Stimulated activated CD8-positive, alpha-beta memory T cell treated with anti-CD3 and anti-CD28 coated beads, Interleukin-7, amount 100 ng/mL, for 24 hours (primary cell): Measurements from ENCODE around the gene ABCC11.

Source experiments
- DNase-seq: peaks from one replicate; pipeline ENCODE4 v3.0.0-alpha.2; 2020; ENCODE audit warnings: low read depth

ABCC11 gene

DNA sequence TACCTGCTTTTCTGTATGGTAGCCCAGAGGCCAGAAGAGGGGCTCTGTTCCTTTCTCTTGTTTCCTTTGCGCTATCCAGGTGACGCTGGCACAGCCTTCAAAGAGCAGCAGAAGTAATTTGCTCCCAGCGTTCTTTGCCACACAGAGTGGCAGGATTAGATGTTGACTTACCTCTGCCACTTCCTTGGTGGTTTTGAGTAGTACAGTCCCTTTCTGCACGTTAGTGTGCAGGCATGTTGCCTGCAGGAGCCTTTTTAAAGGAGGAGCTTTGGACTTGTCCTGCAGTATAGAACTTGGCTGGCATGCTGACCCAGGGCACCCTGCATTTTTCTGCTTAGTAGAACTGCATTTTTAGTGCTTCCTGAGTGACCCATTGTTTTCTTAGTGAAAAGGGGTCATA is at the start of gene ABCC11:
Gene ABCC11, minus strand, starts transcription at position 229 of the 400 bp plus-strand sequence. CDS start 15,618 bp downstream, outside the sequence.
- no peak for DNase-seq

DNA sequence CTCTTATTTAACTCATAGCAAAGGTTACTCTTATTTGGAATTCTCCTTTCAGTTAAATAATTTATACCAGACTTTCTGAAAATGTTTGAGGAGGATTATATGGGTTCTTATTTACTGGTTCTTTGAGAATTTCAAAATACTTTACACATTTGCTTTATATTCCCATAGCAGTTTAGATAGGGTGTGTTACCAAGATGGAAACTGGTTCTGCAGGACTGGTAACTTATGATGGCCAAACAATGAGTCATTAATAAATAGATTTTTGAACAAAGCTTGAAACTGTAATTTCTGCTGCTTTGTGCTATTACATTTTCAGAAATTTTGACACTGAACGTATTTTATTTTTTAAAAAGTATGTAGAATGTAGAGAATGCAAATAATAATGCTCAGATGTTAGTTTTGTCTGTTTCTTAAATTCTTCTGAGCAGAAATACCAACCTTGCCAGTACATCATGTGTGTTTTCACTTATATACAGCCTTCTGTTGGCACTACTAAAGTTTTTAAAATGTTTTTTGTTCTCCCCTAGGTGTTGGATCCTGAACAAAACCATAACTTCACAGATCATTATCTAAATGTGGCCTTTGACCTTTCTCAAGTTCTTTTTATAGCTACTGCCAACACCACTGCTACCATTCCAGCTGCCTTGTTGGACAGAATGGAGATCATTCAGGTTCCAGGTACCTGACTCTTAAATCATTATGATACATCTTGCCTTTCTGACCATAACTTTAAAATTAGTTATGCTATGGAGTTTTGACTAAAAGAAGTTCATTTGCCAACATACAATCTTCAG is 48.3 kb upstream of the ABCC11 start:
- DNase-seq, result no peak

DNA sequence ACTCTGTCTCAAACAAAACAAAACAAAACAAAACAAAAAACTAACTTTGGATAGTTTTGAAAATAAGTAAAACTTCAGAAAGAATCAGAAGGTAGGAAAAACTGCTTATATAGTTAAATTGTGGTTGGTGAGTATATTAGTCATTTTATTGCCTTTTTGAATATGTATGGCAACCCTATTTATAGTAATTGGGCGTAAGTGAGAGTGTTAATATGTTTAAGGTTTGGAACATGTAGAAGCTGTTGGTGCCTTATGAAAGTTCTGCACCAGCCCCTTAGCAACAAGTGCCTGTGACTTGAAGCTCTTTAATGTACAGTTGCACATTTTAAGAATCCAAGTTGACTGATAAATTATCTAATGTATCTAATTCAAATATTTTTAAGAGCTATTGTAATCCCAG is 47.4 kb upstream of the ABCC11 start:
- DNase-seq, result no peak

DNA sequence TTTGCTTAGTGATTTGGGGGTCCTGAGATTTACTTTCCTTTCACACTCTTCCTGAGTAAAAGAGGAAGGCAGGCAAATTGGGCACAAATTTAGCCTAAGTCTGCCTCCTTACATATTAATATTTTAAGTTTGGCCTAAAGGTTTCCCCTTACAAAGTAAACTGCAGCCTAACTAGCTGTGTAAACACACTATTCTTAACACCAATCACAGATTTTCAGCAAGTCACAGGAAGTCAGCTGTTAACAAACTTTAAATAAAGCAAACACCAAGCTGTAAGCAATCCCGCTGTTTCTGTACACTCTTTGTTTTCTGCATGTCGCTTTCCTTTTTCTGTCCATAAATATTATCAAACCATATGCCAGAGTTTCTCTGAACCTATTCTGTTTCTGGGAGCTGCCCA is 45.1 kb upstream of the ABCC11 start:
- DNase-seq, result no peak

DNA sequence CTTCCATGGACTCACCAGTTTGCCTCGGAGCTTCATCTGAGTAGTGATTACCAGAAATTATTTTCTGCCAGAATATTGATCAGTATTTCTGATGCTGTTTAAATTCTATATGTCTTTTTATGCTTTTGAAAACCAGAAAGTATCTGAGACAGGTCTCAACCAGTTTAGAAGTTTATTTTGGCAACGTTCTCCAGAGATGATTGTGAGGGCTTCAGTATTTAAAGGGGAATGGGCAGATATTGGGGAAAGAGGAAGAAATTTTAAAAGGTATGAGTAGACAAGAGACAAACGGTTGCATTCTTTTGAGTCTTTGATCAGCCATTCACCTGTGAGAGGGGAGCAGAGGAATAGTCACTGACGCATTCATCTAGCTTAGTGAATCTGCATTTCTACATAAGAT is 44.4 kb upstream of the ABCC11 start:
- DNase-seq, result no peak

DNA sequence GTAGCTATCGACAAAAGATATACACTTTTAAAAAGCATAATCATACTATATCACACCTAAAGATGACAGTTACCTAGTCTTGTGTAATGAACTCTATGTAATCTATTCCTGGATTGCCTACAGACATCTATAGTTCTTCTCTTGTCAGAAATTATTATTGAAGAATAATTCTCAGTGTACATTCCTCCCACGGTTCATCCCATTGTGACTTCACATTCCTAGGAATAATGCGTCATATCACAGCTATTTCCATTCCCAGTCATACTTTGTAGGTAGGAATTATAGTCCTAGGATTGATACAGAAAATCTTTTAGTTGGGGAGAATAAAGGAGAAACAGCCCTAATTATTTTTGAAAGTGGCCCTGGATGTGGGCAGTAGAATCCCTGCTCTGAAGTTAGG is 44.0 kb upstream of the ABCC11 start:
- DNase-seq, result no peak

DNA sequence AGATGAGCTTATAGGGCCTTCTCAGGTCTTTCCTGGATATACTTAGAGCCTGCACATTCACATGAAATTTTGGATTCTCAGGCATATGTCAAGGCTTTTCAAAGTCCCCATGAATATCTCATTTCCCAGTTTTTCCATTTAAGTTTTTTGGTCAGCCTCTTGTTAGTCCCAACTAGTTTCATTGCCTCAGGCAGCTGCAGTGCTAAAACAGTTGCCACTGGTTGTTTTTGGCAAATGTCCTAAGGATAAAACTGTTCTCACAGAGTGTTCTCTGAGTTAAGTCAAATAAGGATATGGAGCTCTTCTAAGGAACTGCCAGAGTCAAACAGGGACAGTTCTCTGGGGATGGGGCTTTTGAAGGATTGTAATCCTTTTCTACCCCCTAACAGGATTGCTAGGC is 39.9 kb upstream of the ABCC11 start:
- no peak for DNase-seq

DNA sequence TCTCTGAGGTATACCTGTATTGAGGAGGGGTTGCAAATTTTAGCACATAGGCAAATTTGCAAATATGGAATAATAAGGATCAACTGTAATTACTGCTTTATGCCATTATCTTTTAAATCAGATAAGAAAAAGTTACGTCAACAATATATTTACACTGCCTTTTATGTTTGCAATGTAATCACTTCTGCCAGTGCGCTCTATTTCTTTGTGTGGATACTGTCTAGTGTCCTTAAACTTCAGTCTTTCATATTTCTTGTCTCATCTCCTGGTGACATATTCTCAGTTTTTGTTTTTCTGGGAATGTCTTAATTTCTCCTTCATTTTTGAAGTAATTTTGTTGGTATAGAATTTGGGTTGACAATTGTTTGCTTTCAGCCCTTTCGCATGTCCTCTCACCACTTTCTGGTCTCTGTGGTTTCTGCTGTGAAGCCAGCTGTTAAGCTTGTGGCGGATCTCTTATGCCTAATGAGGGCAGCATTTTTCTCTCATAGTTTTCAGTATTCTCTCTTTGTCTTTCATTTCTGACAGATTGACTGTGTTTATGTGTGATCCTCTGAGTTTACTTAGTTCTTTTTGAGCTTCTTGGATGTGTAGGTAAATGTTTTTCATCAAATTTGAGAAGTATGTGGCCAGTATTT is 37.6 kb upstream of the ABCC11 start:
- DNase-seq, result no peak

DNA sequence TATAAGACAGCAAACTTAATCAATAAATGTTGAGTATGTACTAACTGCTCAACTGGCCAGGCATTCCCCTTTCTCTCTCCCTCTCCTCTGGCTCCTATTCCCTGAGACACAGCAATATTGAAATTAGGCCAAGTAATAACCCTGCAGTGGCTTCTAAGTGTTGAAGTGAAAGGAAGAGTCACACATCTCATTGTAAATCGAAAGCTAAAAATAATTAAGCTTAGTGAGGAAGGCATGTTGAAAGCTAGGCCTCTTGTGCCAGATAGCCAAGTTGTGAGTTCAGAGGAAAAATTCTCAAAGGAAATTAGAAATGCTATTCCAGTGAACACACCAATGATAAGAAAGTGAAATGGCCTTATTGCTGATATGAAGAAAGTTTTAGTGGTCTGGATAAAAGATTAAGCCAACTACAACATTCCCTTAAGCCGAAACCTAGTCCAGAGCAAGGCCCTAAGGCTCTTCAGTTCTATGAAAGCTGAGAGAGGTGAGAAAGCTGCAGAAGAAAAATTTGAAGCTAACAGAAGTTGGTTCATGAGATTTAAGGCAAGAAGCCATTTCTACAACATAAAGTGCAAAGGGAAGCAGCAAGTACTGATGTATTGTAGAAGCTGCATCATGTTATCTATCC is 35.4 kb upstream of the ABCC11 start:
- no peak for DNase-seq

DNA sequence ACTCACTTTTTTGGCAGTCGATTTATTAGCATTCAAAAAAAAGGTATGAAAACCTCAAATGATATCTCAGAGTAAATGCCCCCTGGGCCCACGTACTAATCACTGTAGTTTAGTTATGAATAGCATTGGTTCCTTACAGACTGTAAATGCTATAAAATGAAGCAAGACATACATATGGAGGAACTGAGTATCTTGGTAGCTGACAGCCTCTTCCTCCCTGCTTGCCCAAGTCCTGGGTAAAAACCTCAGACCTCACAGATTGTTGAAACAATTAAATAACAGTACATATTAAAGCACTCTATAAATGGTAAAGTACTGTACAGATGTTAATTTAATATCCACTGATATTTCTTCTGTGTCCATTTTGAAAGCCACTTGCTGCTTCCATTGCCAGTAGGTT is 33.2 kb upstream of the ABCC11 start:
- no peak for DNase-seq

DNA sequence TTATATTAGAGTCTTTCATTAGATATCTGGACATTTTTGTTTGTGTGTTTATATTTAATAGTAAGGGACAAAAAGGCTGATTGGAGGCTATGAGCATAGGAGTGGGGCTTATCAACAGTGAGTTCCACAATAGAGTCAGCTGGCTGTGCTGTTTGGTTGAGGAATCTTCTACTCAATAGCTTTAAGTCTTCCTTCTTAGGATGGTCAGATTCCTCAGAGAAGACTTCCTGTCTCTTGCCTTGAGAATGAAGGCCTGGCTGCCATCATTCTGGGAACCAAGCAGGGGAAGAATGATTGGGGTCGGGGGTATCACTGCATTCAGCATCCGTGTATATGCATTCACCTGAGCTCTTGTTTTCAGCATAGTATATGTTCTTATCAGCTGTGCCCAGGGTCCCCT is 31.9 kb upstream of the ABCC11 start:
- no peak for DNase-seq

DNA sequence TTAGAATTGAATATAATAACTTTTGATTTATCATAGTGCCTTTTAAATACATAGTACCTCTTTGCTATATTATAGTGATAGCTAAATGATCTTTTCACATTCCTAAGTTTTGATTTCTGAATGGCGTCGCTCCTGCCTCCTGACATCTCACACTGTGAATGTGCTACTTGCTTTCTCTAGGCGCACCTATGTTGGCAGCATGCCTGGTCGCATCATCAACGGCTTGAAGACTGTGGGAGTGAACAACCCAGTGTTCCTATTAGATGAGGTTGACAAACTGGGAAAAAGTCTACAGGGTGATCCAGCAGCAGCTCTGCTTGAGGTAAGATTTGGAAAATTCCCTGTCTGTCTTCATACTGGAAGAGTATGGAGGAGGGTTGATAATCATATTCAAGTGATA is 29.8 kb upstream of the ABCC11 start:
- no peak for DNase-seq

DNA sequence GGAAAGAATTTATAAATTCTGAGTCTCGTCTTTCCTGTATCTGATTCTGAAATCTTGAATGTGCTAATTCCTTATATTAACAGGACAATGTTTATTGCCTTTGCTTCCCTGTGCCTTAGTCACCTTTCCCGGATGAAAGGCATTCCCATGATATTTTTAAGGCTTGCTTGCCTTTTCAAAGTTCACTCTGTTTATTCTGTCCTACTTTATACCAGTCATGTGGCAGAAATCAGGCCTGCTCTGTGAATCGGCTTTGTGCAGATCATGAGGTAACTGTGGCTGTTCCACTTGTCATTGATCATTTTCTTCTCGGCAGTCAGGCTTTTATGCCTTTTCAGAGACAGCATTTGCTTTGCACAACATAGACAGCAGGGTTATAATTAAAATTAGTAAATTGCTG is 28.8 kb upstream of the ABCC11 start:
- no peak for DNase-seq

DNA sequence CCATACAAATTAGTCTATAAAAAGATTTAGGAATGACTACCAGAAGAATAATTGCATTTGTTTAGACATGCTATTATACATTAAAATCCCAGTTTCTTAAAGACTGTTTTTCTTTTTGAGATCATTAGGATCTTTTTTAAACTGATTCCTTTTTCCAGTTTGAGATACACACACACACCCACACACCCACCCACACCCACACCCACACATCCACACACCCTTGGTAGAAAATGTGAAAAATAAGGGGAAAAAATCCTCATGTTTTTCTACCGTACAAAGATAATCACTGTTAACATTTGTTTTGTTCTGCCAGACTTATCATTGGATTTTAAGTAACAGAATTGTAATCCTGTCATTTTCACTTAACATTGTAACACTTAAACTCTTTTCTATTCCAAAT is 27.1 kb upstream of the ABCC11 start:
- no peak for DNase-seq

DNA sequence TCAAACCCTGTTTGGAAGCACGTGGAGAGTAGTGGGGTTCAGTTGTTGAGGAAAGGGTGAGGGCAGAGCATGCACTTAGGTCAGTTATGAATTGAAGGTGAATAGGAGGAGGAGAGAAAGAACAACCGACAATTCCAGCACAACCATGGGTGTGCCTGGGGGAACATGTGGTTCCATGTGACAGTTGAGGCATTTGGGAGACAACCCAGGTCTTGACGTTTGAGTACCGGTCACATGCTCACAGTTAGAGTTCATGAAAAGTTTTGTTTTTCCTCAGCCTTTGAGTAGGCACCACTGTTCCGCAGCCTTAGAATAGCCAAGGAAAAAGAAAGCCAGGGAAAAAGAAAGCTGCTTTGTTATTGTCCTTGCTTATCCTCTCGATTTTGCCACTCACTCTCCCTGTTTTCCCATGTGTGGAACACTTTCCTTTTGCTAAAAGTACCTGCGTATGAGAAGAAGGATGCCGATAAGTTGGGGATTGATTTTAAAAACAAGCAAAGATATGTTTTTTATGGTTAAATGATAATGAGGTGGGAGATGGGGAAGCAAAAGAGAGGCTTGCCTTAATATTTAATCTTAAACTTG is 25.6 kb upstream of the ABCC11 start:
- DNase-seq, result no peak

DNA sequence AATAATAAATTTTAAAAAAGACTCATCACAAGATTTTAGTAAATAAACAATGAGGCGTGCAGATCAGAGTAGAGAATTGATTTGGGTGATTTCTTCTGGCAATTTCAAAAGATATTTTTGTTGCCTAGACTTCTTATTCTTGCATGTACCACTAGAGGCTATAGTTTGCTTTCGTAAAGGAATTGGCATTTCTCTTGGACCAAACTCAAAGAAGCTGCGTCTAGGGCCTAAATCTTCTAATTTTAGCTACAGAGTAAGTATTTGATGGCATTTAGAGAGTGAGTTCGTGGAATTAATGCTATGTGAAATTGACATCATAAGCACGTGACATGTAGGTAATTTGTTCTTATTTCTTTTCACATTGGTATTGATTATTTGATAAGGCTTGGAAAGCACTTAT is 24.4 kb upstream of the ABCC11 start:
- no peak for DNase-seq

DNA sequence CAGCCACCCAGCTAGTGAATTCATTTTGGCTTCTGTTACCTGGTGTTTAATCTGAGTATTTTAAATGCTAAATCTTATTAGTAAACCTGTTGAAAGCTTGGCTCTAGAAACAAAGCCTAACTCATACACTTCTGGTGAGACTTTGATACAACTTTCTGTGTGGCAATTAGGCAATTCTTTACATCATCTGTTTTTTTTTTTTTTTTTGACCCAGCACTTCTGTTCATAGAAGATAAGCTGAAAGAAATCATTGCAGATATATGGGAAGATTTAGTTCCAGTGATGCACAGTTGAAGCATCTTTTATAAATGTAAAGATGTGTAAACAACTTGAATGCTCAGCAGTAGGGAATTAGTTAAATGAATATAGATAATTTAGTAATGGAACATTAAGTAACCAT is 21.7 kb upstream of the ABCC11 start:
- DNase-seq, result no peak

DNA sequence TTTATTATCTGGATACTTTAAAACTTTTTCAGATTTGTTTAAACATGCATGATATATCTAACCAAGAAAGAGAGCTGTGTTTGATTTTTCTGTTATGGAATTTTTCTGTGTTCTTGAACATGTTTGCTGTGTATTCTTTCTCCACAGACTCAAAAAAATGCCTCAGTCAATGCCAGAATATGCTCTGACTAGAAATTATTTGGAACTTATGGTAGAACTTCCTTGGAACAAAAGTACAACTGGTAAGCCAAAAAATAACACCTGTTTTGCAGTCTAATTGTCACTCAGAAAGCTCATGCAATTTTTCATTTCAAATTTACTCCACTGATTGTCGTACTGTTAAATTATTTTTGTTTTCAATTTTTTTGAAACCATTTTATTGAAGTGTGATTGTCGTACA is 15.3 kb upstream of the ABCC11 start:
- DNase-seq, result no peak

DNA sequence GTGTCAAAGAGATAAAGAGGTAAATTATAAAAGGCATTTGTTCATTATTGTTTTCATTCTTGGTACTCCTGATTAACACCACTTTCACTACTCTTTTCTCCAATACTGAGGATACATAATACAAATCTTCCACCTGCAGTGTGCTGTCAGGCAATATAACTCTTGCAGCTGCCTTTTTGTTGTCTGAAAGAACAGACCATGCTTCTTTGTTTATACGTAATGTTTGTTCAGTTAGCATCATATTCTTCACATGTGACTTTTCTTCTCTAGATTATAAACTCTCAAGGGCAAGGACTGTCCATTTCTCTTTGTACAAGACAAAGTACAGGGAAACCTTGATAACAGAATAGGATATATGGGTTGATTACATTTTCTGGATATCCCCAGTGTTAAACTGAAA is 14.2 kb upstream of the ABCC11 start:
- DNase-seq, result no peak

DNA sequence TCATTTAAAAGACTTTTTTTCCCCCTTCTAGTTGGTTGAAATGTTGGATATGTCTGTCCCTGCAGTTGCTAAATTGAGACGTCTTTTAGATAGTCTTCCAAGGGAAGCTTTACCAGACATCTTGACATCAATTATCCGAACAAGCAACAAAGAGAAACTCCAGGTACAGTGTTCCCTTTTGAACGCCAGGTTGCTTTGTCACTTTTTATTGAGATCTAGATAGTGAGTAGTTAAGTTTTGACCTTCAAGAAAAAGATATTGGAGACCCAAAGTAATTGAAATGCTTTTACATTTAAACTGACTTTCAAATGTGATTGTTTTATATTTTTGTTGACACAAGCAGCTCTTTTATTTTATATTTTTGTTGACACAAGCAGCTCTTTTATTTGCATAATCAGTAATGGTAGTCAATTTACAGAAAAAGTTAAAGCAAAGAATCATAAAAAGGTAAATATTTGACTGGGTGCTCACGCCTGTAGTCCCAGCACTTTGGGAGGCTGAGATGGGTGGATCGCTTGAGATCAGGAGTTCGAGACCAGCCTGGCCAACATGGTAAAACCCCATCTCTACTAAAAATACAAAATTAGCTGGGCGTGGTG is 9.3 kb upstream of the ABCC11 start:
- no peak for DNase-seq

DNA sequence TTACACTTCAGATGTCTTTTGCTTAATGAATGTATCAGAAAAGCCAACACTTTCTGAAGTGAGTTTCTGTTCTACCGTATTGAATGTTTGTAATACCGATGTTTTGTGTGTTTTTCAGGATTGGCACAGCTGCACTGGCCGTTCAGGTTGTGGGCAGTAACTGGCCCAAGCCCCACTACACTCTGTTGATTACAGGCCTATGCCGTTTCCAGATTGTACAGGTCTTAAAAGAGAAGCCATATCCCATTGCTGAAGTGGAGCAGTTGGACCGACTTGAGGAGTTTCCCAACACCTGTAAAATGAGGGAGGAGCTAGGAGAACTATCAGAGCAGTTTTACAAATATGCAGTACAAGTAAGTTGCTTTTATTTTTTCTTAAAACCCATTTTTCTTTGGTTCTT is 4.7 kb upstream of the ABCC11 start:
- DNase-seq, result no peak

DNA sequence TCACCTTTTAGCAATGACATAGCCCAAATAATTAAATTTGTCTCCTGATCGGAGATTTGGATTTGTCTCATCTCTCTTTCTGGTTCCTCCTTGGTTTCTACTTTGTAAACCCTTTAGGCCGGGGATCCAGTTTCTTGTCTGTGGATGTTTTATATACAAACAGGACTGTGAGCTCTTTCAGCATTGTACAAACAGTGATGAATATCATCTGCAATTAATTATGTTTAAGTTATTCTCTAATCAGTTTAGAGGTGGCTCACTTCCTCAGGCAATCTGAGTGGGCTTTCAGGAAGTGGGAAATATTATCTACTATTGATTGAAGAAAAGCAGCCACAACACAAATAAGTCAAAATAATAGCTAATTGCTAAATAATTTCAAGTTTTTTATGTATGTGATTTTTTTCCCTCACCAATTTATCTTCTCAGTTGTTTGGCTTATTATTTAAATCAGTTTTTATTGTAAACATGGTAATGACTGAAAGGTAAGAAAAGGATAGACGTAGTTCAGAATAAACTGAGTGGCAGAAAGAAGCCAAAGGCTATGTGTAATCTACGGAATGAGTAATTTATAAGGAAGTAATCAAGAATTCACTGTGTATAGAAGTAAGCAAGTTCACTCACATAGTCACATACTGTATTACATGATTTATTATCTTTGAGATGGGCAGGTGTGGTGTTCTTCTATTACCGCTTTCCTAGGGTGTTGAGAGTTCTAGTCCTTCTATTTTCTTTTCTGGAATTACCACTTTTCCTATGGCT is 3.4 kb upstream of the ABCC11 start:
- DNase-seq, result no peak
